CD4-positive, alpha-beta memory T cell (primary cell): ENCODE results near the gene CCNH. TPM values are rescaled to one million over a fixed set of nuclear protein-coding genes. Genes with fewer than 3 reads are reported as not detected.

ENCODE experiments used
- CTCF ChIA-PET: fragments of 350-600 bp; sonication (Branson Sonifier 250); formaldehyde crosslinking; loops from one replicate; lab custom pipeline; 2021; ENCODE audit warnings: inconsistent platforms; ENCODE audit not compliant: partially characterized antibody; lab: Charles Lee
- POLR2A ChIA-PET: fragments of 350-600 bp; sonication (Branson Sonifier 250); formaldehyde crosslinking; loops from one replicate; lab custom pipeline; 2021; ENCODE audit not compliant: partially characterized antibody; lab: Charles Lee
- DNase-seq, 5 donors: peaks; one replicate each; pipeline versions ENCODE4 v3.0.0 to v3.0.0-alpha.2; 2020 to 2022; ENCODE audit warnings: mixed read lengths in 1 of 5
- H3K27ac ChIP-seq: one replicate; pipeline ENCODE4 v1.7.0; 2013; ENCODE audit warnings: low read depth, low read length
- H3K27me3 ChIP-seq: 2 replicates; pipeline ENCODE4 v1.7.0; 2013; ENCODE audit warnings: mild to moderate bottlenecking, low read length, moderate library complexity; ENCODE audit not compliant: insufficient read depth
- H3K36me3 ChIP-seq: 2 replicates; pipeline ENCODE4 v1.7.0; 2013; ENCODE audit warnings: mild to moderate bottlenecking, low read length, moderate library complexity; ENCODE audit not compliant: insufficient read depth
- H3K4me1 ChIP-seq: 2 replicates; pipeline ENCODE4 v1.7.0; 2013; ENCODE audit warnings: mild to moderate bottlenecking, low read length, moderate library complexity; ENCODE audit not compliant: insufficient read depth
- H3K4me3 ChIP-seq, 2 donors: one replicate each; pipeline ENCODE4 v1.7.0; 2013; ENCODE audit warnings: low read length in 2 of 2, mild to moderate bottlenecking in 1 of 2
- H3K9me3 ChIP-seq, 2 donors: one replicate each; pipeline ENCODE4 v1.7.0; 2013; ENCODE audit warnings: low read length in 2 of 2, control low read depth in 1 of 2; ENCODE audit not compliant: control insufficient read depth in 1 of 2
- H3K27ac Mint-ChIP-seq, 7 donors: one replicate each; pipeline ENCODE4 v1.8.0; 2020 to 2021; ENCODE audit warnings: mixed read lengths in 7 of 7, mild to moderate bottlenecking in 6 of 7, inconsistent platforms in 3 of 7, moderate library complexity in 3 of 7
- H3K27me3 Mint-ChIP-seq, 2 donors: one replicate each; pipeline ENCODE4 v1.8.0; 2020 to 2021; ENCODE audit warnings: mixed read lengths in 2 of 2
- H3K36me3 Mint-ChIP-seq, 2 donors: one replicate each; pipeline ENCODE4 v1.8.0; 2020 to 2021; ENCODE audit warnings: mixed read lengths in 2 of 2, inconsistent platforms in 1 of 2, mild to moderate bottlenecking in 1 of 2
- H3K4me1 Mint-ChIP-seq, 4 donors: one replicate each; pipeline ENCODE4 v1.8.0; 2020 to 2021; ENCODE audit warnings: mixed read lengths in 4 of 4, mild to moderate bottlenecking in 1 of 4
- H3K4me3 Mint-ChIP-seq, 8 donors: one replicate each; pipeline ENCODE4 v1.8.0; 2020 to 2021; ENCODE audit warnings: mixed read lengths in 8 of 8, mild to moderate bottlenecking in 7 of 8, moderate library complexity in 6 of 8, inconsistent platforms in 3 of 8
- H3K9me3 Mint-ChIP-seq, 8 donors: one replicate each; pipeline ENCODE4 v1.8.0; 2020 to 2021; ENCODE audit warnings: mixed read lengths in 8 of 8, mild to moderate bottlenecking in 5 of 8, inconsistent platforms in 3 of 8, moderate library complexity in 1 of 8
- intact Hi-C: fragments of 100-400 bp; cut with micrococcal nuclease; formaldehyde crosslinking; loops from one replicate; pipeline ENCODE4 v1.15.1; 2023
- polyA plus RNA-seq, 2 donors: library from polyadenylated mRNA; unstranded; fragments of 300-500 nt; fragmentation: Illumina TruSeq; gene quantifications; one replicate each; pipeline ENCODE4 v1.2.3, GENCODE V29; 2021
- total RNA-seq, 2 experiments: library from RNA; stranded (reverse); gene quantifications; one replicate each; pipeline ENCODE4 v1.2.3, GENCODE V29; 2021

Gene CCNH
- total and polyA plus RNA-seq, 4 experiments from 2014 or later = 54.1 to 98.6 (median 76.1) TPM

DNA sequence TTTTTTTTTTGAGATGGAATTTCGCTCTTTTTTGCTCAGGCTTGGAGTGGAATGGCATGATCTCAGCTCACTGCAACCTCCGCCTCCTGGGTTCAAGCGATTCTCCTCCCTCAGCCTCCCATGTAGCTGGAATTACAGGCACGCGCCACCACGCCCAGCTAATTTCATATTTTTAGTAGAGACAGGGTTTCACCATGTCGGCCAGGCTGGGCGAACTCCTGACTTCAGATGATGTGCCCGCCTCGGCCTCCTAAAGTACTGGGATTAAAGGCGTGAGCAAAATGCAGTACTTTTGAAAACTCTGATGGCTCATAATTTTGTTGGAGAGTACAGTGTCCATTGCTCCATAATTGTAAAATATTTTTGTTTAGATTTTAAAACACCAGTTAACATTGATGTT lies 52.6 kb downstream of the CCNH start:
- CTCF ChIA-PET = no interaction called here
- peaks cover 9% of the 10 kb centered on the region for H3K36me3 ChIP-seq
- H3K4me3 ChIP-seq = no peak overlapping the region
- Mint-ChIP-seq H3K4me1 (peaks cover 11 to 25% (median 19%) of the 10 kb centered on the region in 4 donors), H3K4me3 (no peak overlapping the region), H3K36me3 (peaks cover 32 to 53% of the 10 kb centered on the region in 2 donors), H3K27ac (no peak overlapping the region), H3K9me3 (no peaks in the 10 kb centered on the region), H3K27me3 (no peaks in the 10 kb centered on the region)
- intact Hi-C loops = no loop called here
- H3K27ac ChIP-seq = no peak overlapping the region
- POLR2A ChIA-PET = no interaction called here
- H3K4me1 ChIP-seq = peaks cover 11% of the 10 kb centered on the region
- no peaks in the 10 kb centered on the region for H3K27me3 ChIP-seq
- no peaks in the 10 kb centered on the region for H3K9me3 ChIP-seq
- no peak for DNase-seq

DNA sequence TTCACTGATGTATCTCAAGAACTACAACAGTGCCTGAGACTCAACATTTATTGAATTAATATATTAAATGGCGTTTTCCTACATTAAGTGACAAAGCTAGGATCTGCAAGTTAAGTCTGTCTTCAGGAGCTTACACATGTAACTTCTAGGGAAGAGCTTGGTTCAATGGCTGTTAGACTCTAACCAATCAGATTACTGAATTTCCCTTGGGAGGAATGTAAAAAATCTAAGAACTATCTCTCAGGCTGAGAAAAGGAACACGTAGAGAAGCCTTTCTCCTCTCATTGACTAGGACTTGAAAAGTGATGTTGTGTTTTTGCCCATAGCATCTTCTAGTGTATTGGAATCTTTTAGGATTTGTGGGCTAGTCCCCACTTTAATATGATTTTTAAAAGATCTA lies 53.6 kb downstream of the CCNH start:
- Histone ChIP-seq H3K4me3 (no peak overlapping the region), H3K27ac (no peak overlapping the region), H3K9me3 (no peaks in the 10 kb centered on the region), H3K27me3 (no peaks in the 10 kb centered on the region), H3K36me3 (peaks cover 9% of the 10 kb centered on the region), H3K4me1 (peaks cover 11% of the 10 kb centered on the region)
- no peak for DNase-seq
- no peaks in the 10 kb centered on the region for H3K27me3 Mint-ChIP-seq
- H3K4me1 Mint-ChIP-seq = peaks cover 14 to 24% (median 15%) of the 10 kb centered on the region in 4 donors
- no peak overlapping the region for H3K4me3 Mint-ChIP-seq
- POLR2A ChIA-PET = no interaction called here
- H3K27ac Mint-ChIP-seq = no peak overlapping the region
- peaks cover 32 to 51% of the 10 kb centered on the region in 2 donors for H3K36me3 Mint-ChIP-seq
- no peaks in the 10 kb centered on the region for H3K9me3 Mint-ChIP-seq
- intact Hi-C loops = no loop called here
- CTCF ChIA-PET = no interaction called here

DNA sequence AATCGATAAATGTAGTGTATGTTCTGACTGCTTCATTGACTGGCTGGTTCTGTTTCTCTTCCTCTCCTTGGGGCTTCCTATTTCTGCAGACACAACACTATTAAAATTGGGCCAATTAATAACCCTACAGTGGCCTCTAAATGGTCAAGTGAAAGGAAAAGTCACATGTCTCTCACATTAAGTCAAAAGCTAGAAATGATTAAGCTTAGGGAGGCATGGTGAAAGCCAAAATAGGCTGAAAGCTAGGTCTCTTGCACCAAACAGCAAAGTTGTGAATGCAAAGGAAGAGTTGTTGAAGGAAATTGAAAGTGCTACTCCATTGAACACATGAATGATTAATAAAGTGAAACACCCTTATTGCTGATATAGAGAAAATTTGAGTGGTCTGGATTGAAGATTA lies 58.2 kb downstream of the CCNH start:
- Mint-ChIP-seq H3K4me1 (peaks cover 4 to 21% (median 14%) of the 10 kb centered on the region in 4 donors), H3K9me3 (no peaks in the 10 kb centered on the region), H3K4me3 (peak overlapping the region in 1 of 8 donors; percentile 34), H3K27ac (peak overlapping the region in 6 of 7 donors; percentile 9 to 75 (median 46)), H3K27me3 (no peaks in the 10 kb centered on the region), H3K36me3 (peaks cover 51 to 53% of the 10 kb centered on the region in 2 donors)
- ChIA-PET CTCF (interaction anchor here (1.3 kb wide), 1 partner anchor 71 kb away, joined by 3 read pairs; no protein-coding TSS in a partner anchor), POLR2A (no interaction called here)
- H3K27me3 ChIP-seq = no peaks in the 10 kb centered on the region
- no peaks in the 10 kb centered on the region for H3K36me3 ChIP-seq
- H3K9me3 ChIP-seq = no peaks in the 10 kb centered on the region
- intact Hi-C loops = no loop called here
- H3K4me3 ChIP-seq = no peak overlapping the region
- peaks cover 3% of the 10 kb centered on the region for H3K4me1 ChIP-seq
- DNase-seq = no peak
- H3K27ac ChIP-seq = no peak overlapping the region

GRCh38 chr5:87347841-87348240 lies 64.9 kb downstream of the CCNH start:
- peaks cover 11 to 13% (median 13%) of the 10 kb centered on the region in 4 donors for H3K4me1 Mint-ChIP-seq
- Histone ChIP-seq H3K4me1 (peaks cover 12% of the 10 kb centered on the region), H3K9me3 (no peaks in the 10 kb centered on the region), H3K4me3 (no peak overlapping the region), H3K36me3 (no peaks in the 10 kb centered on the region), H3K27ac (no peak overlapping the region), H3K27me3 (no peaks in the 10 kb centered on the region)
- intact Hi-C loops = no loop called here
- ChIA-PET CTCF (interaction anchor here (1.1 kb wide), 1 partner anchor 44 kb away, joined by 3 read pairs; no protein-coding TSS in a partner anchor), POLR2A (no interaction called here)
- no peaks in the 10 kb centered on the region for H3K27me3 Mint-ChIP-seq
- no peaks in the 10 kb centered on the region for H3K9me3 Mint-ChIP-seq
- no peak for DNase-seq
- peaks cover 35 to 41% of the 10 kb centered on the region in 2 donors for H3K36me3 Mint-ChIP-seq
- no peak overlapping the region for H3K4me3 Mint-ChIP-seq
- peak overlapping the region in 1 of 7 donors; percentile 27 for H3K27ac Mint-ChIP-seq

- no peaks in the 10 kb centered on the region for H3K27me3 ChIP-seq
- peaks cover 12% of the 10 kb centered on the region for H3K4me1 ChIP-seq
- H3K27ac Mint-ChIP-seq = peak overlapping the region in 1 of 7 donors; percentile 27
- no peak overlapping the region for H3K4me3 Mint-ChIP-seq
- no peak overlapping the region for H3K4me3 ChIP-seq
- no peak for DNase-seq
- intact Hi-C loops = no loop called here
- no peaks in the 10 kb centered on the region for H3K27me3 Mint-ChIP-seq
- H3K4me1 Mint-ChIP-seq = peaks cover 10 to 17% (median 12%) of the 10 kb centered on the region in 4 donors
- H3K36me3 Mint-ChIP-seq = peaks cover 35 to 41% of the 10 kb centered on the region in 2 donors
- POLR2A ChIA-PET = interaction anchor here (1.2 kb wide), 1 partner anchor 80 kb away, joined by 3 read pairs; the partner anchor contains the start of gene RASA1
- H3K9me3 Mint-ChIP-seq = no peaks in the 10 kb centered on the region
- no peaks in the 10 kb centered on the region for H3K9me3 ChIP-seq
- CTCF ChIA-PET = interaction anchor here (1.1 kb wide), 1 partner anchor 44 kb away, joined by 3 read pairs; no protein-coding TSS in a partner anchor
- H3K27ac ChIP-seq = no peak overlapping the region
- H3K36me3 ChIP-seq = no peaks in the 10 kb centered on the region
Measured at GRCh38 chr5:87347272-87347671, 65.5 kb downstream of the CCNH start.

Other genes starting within 250 kb of the CCNH start
- gene RASA1, start 145.0 kb downstream of the CCNH start, total RNA-seq = 10 to 100 TPM; 31.0 to 32.4 TPM
- gene RASA1, start 145.0 kb downstream of the CCNH start, polyA plus RNA-seq = 10 to 100 TPM in 1 of 2 donors, 1 to 10 TPM in 1; 3.3 to 11.7 TPM